Activated T-cell treated with anti-CD3 and anti-CD28 coated beads, Interleukin-2, amount 50 U/mL, for 4 hours (primary cell): ENCODE measurements around the gene GUCY2C. TPM values are rescaled to one million over a fixed set of nuclear protein-coding genes. Genes with fewer than 3 reads are reported as not detected.

Source experiments
- ATAC-seq, 2 donors: fragments of 200-7000 bp; cut with Tn5 transposase; one replicate each; pipeline ENCODE4 v1.10.0; 2021
- DNase-seq: peaks from one replicate; pipeline ENCODE4 v3.0.0-alpha.2; 2020
- H3K27me3 Mint-ChIP-seq: one replicate; pipeline ENCODE4 v1.8.0; 2021; ENCODE audit warnings: low read depth, mixed read lengths
- H3K36me3 Mint-ChIP-seq: one replicate; pipeline ENCODE4 v1.8.0; 2022; ENCODE audit warnings: mixed read lengths; ENCODE audit not compliant: insufficient read depth
- H3K4me1 Mint-ChIP-seq: one replicate; pipeline ENCODE4 v1.8.0; 2021; ENCODE audit warnings: low read depth, mixed read lengths
- H3K4me3 Mint-ChIP-seq: one replicate; pipeline ENCODE4 v1.8.0; 2021; ENCODE audit warnings: mild to moderate bottlenecking, moderate library complexity, mixed read lengths
- H3K9me3 Mint-ChIP-seq: one replicate; pipeline ENCODE4 v1.8.0; 2021; ENCODE audit warnings: mixed read lengths
- total RNA-seq, 3 donors: library from RNA; stranded (reverse); gene quantifications; one replicate each; pipeline ENCODE4 v1.2.1, GENCODE V29; 2021

Gene GUCY2C
- total RNA-seq, 3 donors from 2014 or later: not detected

DNA sequence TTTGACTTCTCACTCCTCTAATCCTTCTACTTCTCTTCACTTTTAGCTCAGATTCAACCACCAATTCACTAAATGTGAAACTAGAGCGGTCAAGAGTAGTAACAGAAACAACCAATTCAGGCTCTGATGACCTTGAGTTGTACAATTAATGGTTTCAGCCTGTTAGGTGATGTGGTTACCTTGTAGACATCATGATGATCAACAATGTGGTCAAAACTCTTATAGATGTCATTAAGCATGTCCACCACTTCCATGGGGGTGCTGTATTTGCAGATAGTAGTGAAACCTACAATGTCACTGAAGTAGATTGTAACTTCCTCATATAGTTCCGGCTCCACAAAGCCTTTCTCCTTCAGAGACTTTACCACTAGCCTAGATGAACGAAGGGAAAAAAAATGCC is 74.6 kb downstream of the GUCY2C start:
- no peak for ATAC-seq
- H3K27me3 Mint-ChIP-seq: peaks cover 12% of the 10 kb centered on the region
- no peaks in the 10 kb centered on the region for H3K36me3 Mint-ChIP-seq
- no peak for DNase-seq
- H3K9me3 Mint-ChIP-seq: no peaks in the 10 kb centered on the region
- H3K4me3 Mint-ChIP-seq: no peak overlapping the region
- no peaks in the 10 kb centered on the region for H3K4me1 Mint-ChIP-seq

DNA sequence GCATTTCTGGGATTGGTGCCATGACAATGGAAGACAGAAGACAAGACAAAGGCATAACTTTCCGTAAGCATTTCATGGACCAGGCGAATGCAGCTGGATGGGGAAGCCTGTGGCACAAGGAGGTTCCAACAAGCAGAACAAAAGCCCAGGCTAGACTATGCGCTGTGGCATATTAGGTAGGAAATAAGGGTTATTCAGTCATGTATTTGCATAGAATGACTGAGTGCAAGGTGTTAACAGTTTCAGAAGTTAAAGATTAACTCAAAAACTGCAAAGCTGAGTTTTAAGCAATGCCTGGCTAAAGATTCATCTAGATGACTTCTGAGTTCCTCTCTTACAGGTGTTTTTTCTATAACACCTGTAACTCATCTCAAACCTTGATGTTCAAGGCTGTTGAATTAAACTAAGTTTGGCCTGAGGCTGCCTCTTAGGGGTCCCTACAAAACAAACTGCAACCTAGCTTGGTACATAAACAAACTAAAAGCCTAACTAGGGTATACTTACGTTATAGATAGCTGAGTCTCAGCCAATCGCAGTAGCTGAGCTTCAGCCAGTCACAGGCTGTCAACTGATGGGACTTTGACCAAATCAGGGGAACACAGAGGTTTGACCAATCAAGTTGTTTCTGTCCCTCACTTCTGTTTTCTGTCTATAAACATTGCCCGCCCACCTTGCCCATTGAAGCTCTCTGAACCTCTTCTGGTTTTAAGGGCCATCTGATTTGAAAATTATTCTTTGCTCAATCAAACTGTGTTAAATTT is 76.5 kb downstream of the GUCY2C start:
- Mint-ChIP-seq H3K36me3 (no peaks in the 10 kb centered on the region), H3K4me1 (no peaks in the 10 kb centered on the region), H3K27me3 (peaks cover 14% of the 10 kb centered on the region), H3K4me3 (no peak overlapping the region), H3K9me3 (no peaks in the 10 kb centered on the region)
- DNase-seq (no peak), ATAC-seq (no peak)

DNA sequence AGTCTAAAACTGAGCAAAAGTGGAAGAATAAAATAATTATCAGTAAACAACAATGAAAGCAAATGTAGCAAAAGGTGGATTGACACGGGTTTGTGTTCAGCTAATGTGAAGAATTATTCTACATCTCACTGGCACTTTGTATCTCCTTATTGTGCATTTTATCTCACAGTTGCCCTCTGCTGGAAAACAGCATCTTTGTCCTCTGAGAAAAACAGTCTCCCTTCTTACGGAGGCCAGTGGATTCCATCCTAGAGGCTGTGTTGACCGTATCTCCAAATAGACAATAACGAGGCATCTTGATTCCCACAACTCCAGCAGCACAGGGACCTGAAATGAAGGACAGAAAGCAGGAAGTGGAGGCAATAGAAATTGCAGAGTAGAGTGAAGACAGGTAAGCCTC is 77.4 kb downstream of the GUCY2C start:
- no peaks in the 10 kb centered on the region for H3K9me3 Mint-ChIP-seq
- H3K36me3 Mint-ChIP-seq: no peaks in the 10 kb centered on the region
- DNase-seq (no peak), ATAC-seq (no peak)
- H3K4me1 Mint-ChIP-seq: no peaks in the 10 kb centered on the region
- H3K27me3 Mint-ChIP-seq: peaks cover 20% of the 10 kb centered on the region
- H3K4me3 Mint-ChIP-seq: no peak overlapping the region

DNA sequence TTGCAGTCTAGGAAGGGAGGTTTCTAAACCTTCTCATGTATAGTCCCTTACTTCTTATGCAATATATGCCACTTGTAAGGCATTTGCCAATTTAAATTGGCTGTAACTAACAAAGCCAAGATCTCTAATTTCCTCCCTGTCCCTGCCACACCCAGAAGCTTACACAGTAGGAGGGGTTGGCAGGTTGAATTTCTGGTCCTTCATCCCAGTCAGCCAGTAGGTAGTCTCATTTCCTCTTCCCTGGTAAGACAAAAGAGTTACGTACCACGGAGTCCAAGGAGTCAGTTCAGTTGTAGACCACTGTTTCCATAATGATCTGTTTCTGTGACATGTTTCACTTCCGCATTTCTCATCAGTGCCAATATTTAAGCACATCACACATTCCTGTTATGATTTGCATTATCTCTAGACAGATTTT is 81.7 kb downstream of the GUCY2C start:
- no peak overlapping the region for H3K4me3 Mint-ChIP-seq
- DNase-seq: no peak
- peaks cover 5% of the 10 kb centered on the region for H3K9me3 Mint-ChIP-seq
- no peak for ATAC-seq
- H3K36me3 Mint-ChIP-seq: no peaks in the 10 kb centered on the region
- peaks cover 18% of the 10 kb centered on the region for H3K27me3 Mint-ChIP-seq
- no peaks in the 10 kb centered on the region for H3K4me1 Mint-ChIP-seq

DNA sequence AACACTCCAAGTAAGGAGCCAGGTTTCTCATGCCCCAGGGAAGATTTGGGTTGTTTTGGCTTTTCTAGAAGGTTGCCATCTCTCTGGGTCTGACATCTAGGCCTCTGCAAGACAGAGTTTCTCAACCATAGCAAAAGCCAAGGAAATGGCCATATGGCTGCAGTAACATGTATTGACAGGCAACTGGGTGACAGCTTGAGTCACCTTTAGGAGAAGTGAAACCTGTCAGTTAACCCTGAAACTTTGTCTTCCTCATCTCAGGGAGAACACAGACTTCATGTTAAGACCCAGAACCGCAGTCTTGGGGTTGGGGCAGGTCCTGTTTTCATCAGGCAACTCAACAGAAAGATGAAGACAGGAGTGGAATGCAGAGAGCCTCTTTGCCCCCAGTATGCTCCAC is 82.7 kb downstream of the GUCY2C start:
- Mint-ChIP-seq H3K27me3 (peaks cover 18% of the 10 kb centered on the region), H3K9me3 (peaks cover 13% of the 10 kb centered on the region), H3K4me1 (no peaks in the 10 kb centered on the region), H3K36me3 (no peaks in the 10 kb centered on the region), H3K4me3 (no peak overlapping the region)
- DNase-seq: no peak
- no peak for ATAC-seq

DNA sequence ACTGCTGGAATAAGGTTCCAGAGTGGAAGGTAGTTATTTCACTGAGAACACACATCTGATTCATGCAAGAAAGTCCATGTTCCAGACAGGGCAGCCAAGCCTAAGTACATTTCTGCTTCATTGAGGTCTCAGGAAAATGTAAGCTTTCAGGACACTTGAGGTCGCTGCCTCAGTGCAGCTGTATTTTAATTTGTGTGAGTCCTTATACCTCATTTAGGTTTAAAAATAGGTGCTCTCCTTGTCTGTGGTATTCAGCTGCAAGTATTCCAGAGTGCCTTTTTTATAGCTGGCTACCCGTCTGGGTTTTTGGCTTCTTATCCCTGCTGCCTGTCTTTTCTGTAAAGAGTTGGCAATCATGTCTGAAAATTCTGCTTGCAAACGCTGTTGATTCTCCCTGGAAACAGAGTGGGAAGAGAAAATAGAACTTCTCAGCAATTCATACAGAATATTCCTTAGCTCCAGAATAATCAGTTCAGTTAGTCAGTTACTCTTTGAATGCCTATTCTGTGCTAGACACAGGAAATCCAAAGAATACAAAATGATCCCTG is 83.4 kb downstream of the GUCY2C start:
- no peak overlapping the region for H3K4me3 Mint-ChIP-seq
- H3K27me3 Mint-ChIP-seq: peaks cover 16% of the 10 kb centered on the region
- no peak for DNase-seq
- no peaks in the 10 kb centered on the region for H3K4me1 Mint-ChIP-seq
- ATAC-seq: no peak
- peaks cover 19% of the 10 kb centered on the region for H3K9me3 Mint-ChIP-seq
- no peaks in the 10 kb centered on the region for H3K36me3 Mint-ChIP-seq

DNA sequence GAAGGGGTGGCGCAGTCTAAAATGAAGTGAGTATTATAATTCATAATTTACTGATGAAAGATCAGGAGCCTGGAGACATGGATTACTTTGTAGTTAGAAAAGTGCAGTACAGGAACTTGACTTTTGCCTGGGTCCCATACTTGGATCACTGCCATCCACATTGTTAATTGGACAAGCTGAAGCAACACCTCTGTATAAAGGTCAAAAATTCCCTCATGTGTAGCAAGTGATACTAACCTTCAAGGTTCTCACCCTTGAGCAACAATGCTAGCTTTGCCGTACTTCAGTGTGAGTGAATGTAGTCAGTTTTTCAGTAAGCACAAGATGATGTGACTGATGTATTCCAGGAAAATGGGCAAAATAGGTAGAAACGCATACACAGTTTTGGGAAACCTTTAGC is 84.1 kb downstream of the GUCY2C start:
- Mint-ChIP-seq H3K4me1 (no peaks in the 10 kb centered on the region), H3K36me3 (no peaks in the 10 kb centered on the region), H3K4me3 (no peak overlapping the region)

DNA sequence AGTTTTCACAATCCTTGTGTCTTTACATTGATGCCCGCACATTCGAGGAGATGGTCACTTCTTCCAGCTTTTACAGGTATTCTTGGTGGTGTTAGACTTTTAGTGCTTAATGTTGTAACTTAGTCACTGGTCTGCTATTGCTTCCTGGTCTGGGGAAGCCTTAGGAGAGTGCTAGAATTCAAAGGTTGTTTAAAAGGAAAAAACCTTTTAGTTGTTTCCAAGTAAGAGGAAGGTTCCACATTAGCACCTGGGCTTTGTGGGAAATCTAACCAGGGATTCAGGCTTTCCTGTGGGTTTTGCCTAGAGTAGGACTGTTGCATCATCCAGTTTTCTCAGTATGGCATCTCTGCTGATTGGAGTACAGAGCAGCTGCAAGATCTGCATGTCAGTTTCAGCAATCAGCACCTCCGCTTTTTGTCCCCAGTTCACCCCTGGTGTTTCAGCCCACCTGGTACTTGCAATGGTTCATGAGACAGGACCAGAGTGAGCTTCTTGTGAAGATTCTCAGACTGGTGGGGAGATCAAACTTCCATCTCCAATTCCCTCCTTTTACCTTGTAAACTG is 84.7 kb downstream of the GUCY2C start:
- H3K4me3 Mint-ChIP-seq: no peak overlapping the region
- ATAC-seq: no peak
- DNase-seq: no peak
- H3K27me3 Mint-ChIP-seq: peaks cover 14% of the 10 kb centered on the region
- peaks cover 29% of the 10 kb centered on the region for H3K9me3 Mint-ChIP-seq
- H3K36me3 Mint-ChIP-seq: no peaks in the 10 kb centered on the region
- no peaks in the 10 kb centered on the region for H3K4me1 Mint-ChIP-seq

More for the DNA sequence above, 84.1 kb downstream of the GUCY2C start:
- ATAC-seq: no peak
- Mint-ChIP-seq H3K9me3 (peaks cover 25% of the 10 kb centered on the region), H3K27me3 (peaks cover 14% of the 10 kb centered on the region)
- no peak for DNase-seq

DNA sequence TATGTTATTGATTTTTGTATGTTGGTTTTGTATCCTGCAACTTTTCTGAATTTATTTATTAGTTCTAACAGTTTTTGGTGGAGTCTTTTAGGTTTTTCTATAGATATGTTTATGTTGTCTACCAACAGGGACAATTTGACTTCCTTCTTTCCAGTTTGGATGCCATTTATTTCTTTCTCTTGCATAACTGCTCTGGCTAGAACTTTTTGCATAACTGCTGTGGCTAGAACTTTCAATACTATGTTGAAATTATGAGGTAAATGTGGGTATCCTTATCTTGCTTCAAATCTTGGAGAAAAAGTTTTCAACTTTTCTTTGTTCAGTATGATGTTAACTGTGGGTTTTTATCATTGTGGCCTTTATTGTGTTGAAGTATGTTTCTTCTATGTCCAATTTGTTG is 88.8 kb downstream of the GUCY2C start:
- DNase-seq (no peak), ATAC-seq (no peak)
- H3K4me1 Mint-ChIP-seq: no peaks in the 10 kb centered on the region
- H3K9me3 Mint-ChIP-seq: peaks cover 47% of the 10 kb centered on the region
- no peak overlapping the region for H3K4me3 Mint-ChIP-seq
- H3K27me3 Mint-ChIP-seq: peaks cover 8% of the 10 kb centered on the region
- H3K36me3 Mint-ChIP-seq: no peaks in the 10 kb centered on the region

DNA sequence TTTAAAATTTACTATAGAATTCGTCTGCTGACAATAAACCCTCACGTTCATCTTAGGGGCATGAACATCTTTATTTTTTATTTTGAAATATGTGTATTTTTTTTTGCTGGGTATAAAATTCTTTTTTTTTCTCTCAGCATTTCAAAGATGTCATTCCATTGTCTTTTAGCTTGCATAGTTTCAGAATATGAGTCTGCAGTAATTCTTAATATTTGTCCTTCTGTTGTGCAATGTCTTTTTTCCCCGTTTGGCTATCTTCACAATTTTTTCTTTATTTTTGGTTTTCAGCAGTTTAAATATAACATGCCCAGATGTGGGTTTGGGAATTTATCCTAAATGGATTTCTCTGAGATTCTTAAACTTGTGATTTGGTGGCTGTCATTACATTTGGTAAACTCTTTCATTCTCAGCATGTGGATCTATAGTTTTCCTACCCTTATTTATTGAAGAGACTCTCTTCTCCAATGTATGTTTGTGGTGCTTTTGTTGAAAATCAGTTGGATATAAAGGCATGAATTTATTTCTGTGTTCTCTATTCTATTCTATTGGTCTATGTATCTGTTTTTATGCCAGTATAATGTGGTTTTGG is 90.9 kb downstream of the GUCY2C start:
- no peaks in the 10 kb centered on the region for H3K36me3 Mint-ChIP-seq
- H3K27me3 Mint-ChIP-seq: peaks cover 11% of the 10 kb centered on the region
- ATAC-seq (no peak), DNase-seq (no peak)
- H3K4me1 Mint-ChIP-seq: no peaks in the 10 kb centered on the region
- H3K4me3 Mint-ChIP-seq: no peak overlapping the region
- peaks cover 42% of the 10 kb centered on the region for H3K9me3 Mint-ChIP-seq

DNA sequence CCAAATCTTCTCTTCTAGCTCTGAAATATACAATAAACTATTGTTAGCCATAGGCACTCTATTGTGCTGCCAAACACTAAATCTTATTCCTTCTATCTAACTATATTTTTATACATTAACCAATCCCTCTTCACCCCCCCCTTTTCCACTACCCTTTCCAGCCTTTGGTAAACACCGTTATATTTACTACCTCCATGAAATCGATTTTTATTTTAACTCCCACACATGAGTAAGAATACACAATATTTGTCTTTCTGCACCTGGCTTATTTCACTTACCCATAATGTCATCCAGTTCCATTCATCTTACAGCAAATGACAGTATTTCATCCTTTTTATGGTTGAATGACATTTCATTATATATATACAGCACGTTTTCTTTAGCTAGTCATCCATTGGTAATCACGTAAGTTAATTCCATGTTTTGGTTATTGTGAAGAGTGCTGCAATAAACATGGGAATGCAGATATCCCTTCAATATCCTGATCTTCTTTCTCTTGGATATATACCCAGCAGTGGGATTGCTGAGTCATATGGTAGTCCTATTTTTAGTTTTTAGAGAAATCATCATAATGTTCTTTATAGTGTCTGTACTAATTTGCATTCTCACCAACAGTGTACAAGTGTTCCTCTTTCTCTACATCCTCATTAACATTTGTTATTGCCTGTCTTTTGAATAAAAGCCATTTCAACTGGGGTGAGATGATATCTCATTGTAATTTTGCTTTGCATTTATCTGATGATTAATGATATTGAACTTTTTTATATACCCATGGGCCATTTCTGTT is 94.5 kb downstream of the GUCY2C start:
- Mint-ChIP-seq H3K4me1 (no peaks in the 10 kb centered on the region), H3K4me3 (no peak overlapping the region), H3K27me3 (peaks cover 11% of the 10 kb centered on the region), H3K9me3 (peaks cover 29% of the 10 kb centered on the region), H3K36me3 (no peaks in the 10 kb centered on the region)
- ATAC-seq (no peak), DNase-seq (no peak)

DNA sequence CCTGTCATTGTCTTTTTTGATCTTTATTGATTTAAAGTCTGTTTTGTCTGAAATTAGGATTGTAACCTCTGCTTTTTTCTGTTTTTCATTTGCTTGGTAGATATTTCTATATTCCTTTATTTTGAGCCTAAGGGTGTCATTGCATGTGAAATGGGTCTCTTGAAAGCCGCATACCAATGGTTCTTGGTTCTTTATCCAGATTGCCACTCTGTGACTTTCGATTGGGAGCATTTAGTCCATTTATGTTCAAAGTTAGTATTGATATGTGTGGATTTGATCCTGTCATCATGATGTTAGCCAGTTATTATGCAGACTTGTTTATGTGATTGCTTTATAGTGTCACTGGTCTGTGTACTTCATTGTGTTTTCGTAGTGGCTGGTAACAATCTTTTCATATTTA is 98.9 kb downstream of the GUCY2C start:
- peaks cover 13% of the 10 kb centered on the region for H3K9me3 Mint-ChIP-seq
- no peaks in the 10 kb centered on the region for H3K4me1 Mint-ChIP-seq
- no peaks in the 10 kb centered on the region for H3K36me3 Mint-ChIP-seq
- DNase-seq: no peak
- peaks cover 3% of the 10 kb centered on the region for H3K27me3 Mint-ChIP-seq
- ATAC-seq: no peak
- H3K4me3 Mint-ChIP-seq: no peak overlapping the region

DNA sequence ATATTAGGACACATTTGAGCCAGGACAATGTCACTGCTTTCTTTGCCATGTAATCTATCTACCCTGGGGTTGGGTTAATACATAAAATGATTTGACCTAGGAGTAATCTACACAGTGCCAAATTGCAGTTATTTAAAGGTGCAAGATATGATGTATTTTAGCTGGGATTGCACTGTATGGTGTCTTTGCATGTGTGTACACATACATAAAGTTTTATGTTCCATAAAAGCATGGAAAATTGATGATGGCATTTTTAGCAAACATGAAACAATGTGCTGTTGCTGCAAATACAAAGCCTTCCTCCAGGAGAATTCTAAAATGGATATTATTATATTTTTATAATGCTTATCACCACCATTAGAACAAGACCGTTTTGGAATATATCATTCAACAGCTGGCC is 104.7 kb downstream of the GUCY2C start:
- Mint-ChIP-seq H3K4me3 (no peak overlapping the region), H3K4me1 (no peaks in the 10 kb centered on the region), H3K9me3 (peaks cover 3% of the 10 kb centered on the region), H3K36me3 (no peaks in the 10 kb centered on the region), H3K27me3 (no peaks in the 10 kb centered on the region)
- DNase-seq (no peak), ATAC-seq (no peak)
